Posterior vena cava (tissue), 2 donors: ENCODE results near the gene CD276. TPM values are rescaled to one million over a fixed set of nuclear protein-coding genes. Genes with fewer than 3 reads are reported as not detected.
A peak's percentile ranks its signal among the peaks of the same experiment; 100 is the strongest.
"Not testable (repeated sequence)": the region's sequence is repeated elsewhere in the genome, so short reads cannot be mapped to it uniquely, and the experiment has no call there.

Experiments
- DNase-seq: peaks from one replicate; pipeline ENCODE4 v3.0.0-alpha.2; 2020; ENCODE audit warnings: low spot score
- intact Hi-C, 2 donors: fragments of 100-400 bp; cut with DNase I; formaldehyde crosslinking; loops; one replicate each; pipeline versions ENCODE4 v1.14.1 to v1.14.2; 2022 to 2023
- total RNA-seq, 2 donors: library from RNA; stranded (reverse); fragmentation: NEBNext Ultra II Directional; extraction: Animal tissue kit (Norgen Biotek cat#: 25700); gene quantifications; one replicate each; pipeline ENCODE4 v1.2.1, GENCODE V29; 2021
- donor health status: DM: yes; HTN: yes; CAD: no.
- donor health status: DM: yes; HTN: yes; CAD: no.

The CD276 gene
- total RNA-seq, 2 donors from 2014 or later, result 84.1 to 137 TPM

- not testable (repeated sequence) for DNase-seq
- intact Hi-C loops, result loop anchor here in 1 of 2 donors (5.0 kb wide), 1 partner anchor 65 kb away; no protein-coding TSS in a partner anchor
Measured at GRCh38 chr15:73702311-73703239, 18.4 kb downstream of the CD276 start.

GRCh38 chr15:73703601-73704000 is 19.4 kb downstream of the CD276 start:
- not testable (repeated sequence) for DNase-seq
- intact Hi-C loops, result loop anchor here in 1 of 2 donors (5.0 kb wide), 1 partner anchor 66 kb away; no protein-coding TSS in a partner anchor

DNA sequence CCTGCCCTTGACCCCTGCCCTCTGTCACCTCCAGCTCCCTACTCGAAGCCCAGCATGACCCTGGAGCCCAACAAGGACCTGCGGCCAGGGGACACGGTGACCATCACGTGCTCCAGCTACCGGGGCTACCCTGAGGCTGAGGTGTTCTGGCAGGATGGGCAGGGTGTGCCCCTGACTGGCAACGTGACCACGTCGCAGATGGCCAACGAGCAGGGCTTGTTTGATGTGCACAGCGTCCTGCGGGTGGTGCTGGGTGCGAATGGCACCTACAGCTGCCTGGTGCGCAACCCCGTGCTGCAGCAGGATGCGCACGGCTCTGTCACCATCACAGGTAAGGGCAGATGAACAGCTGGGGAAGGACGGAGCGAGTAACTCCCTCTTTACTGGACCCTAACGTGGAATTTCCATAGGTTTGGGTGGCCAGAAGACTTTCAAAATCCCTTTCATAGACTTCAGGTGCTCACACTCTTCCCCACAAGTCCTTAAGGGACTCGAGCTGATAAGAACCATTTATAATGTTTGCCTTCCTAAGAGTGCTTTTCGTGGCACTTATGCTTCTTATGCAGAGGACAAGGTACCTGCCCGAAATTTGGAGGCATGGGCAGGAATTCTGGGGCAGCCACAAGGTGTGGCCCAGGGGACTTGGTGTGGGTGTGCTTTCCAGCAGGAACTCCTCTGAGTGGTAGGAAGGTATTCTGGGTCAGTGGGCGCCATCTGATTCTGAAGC is 20.1 kb downstream of the CD276 start:
- DNase-seq, result not testable (repeated sequence)
- intact Hi-C loops, result loop anchor here in 1 of 2 donors (5.0 kb wide), 1 partner anchor 67 kb away; no protein-coding TSS in a partner anchor

DNA sequence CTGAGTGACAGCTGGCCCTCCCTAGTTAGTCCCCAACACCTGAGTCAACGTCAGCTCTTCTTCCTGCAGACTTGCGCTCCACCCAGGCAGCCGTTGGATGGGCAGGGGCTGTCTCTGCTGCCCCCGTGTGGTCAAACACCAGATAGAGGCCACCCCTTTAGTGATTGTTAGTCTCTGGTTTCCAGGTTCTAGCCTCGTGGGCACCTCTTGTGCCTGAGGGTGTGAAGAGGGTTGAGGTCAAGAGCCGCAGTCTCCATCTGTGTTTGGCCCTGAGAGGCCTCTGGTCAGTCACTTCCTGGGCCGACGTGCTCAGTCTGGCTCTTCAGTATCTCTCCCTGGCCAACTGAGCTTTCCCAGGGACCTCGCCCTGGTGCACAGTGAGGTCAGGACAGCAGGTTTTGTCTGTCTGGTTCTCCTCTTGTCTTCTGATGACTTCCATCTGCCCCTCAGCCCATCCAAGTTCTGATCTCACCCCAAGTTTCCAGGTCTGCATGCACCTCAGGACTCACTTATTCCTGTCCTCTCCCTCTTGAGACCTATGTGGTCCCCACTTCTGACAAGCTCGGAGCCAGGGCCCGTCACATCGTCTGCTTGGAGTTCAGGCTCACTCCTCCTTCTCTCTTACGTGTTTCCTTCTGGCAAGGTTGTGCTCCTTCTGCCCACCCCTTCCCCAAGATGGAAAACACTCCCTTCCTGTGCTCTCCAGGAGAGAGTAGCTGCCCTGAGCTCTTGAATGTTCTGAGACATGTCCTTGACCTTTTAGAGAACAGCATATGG is 20.9 kb downstream of the CD276 start:
- peak; percentile 88 for DNase-seq
- intact Hi-C loops, result loop anchor here in 1 of 2 donors (5.0 kb wide), 1 partner anchor 68 kb away; no protein-coding TSS in a partner anchor

- intact Hi-C loops, result no loop called here
- DNase-seq, result no peak
Measured at GRCh38 chr15:73708691-73709090, 24.5 kb downstream of the CD276 start.

DNA sequence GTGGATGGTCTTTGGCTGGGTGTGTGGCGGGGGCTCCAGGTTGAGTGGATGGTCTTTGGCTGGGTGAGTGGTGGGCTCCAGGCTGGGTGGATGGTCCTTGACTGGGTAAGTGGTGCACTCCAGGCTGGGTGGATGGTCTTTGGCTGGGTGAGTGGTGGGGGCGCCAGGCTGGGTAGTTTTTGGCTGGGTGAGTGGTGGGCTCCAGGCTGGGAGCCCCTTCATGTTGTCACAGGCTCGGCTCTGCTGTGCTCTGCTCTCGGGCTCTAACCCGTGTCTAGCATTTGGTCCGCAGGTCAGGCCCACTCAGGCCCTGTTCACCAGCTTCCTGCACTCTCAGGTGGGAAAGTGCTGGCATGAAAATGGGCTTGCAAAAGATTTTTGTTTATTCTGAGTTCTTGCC is 25.1 kb downstream of the CD276 start:
- DNase-seq, result no peak
- intact Hi-C loops, result no loop called here

- intact Hi-C loops, result no loop called here
- no peak for DNase-seq
Measured at GRCh38 chr15:73709686-73710085, 25.5 kb downstream of the CD276 start.

DNA sequence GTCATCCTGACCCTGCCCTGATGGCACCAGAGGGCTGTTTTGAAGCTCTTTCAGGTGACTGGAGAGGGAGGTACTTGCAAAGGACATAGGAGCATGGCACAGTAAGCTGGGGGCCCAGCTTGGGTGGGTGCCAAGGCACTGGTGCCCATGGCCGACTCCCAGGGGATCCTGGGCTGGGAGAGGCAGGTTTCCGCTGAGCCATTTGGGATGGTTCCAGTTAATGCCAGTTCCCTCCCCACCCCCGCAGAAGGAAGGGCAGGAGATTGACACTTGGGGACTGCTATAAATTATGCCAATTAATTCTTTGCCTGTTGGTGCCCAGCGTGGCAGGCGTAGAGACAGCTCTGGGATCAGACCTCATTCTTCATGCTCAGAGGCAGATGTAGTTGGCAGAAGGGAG is 26.1 kb downstream of the CD276 start:
- DNase-seq, result no peak
- intact Hi-C loops, result no loop called here

GRCh38 chr15:73711526-73711925 is 27.3 kb downstream of the CD276 start:
- intact Hi-C loops, result no loop called here

GRCh38 chr15:73712107-73712506 is 27.9 kb downstream of the CD276 start:
- intact Hi-C loops, result no loop called here
- DNase-seq, result no peak

More at GRCh38 chr15:73711526-73711925, 27.3 kb downstream of the CD276 start:
- DNase-seq, result no peak

DNA sequence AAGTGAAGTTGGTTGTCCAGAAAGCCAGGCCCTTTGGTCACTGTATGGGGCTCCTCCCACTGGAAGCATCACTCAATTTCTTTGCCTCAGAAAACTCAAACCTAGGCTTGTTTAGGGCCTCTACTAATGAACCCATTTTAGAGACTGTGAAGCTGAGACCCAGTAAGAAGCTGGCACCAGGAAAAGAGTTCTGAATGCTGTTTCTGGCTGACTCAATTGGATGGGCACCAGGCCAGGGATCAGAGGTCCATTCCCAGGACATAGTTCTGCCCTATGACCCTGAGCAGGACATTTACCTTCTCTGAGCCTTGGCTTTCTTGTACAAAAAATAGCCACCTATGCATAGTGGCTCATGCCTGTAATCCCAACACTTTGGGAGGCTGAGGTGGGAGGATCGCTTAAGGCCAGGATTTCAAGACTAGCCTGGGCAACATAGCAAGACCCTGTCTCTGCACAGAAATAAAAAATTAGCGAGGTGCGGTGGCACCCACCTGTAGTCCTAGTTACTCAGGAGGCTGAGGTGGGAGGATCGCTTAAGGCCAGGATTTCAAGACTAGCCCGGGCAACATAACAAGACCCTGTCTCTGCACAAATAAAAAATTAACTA is 30.6 kb downstream of the CD276 start:
- intact Hi-C loops, result no loop called here
- DNase-seq, result no peak

GRCh38 chr15:73715417-73715816 is 31.2 kb downstream of the CD276 start:
- intact Hi-C loops, result no loop called here
- DNase-seq, result no peak

- intact Hi-C loops, result no loop called here
- no peak for DNase-seq
Measured at GRCh38 chr15:73716417-73716816, 32.2 kb downstream of the CD276 start.

GRCh38 chr15:73717206-73717605 is 33.0 kb downstream of the CD276 start:
- DNase-seq, result no peak
- intact Hi-C loops, result no loop called here

DNA sequence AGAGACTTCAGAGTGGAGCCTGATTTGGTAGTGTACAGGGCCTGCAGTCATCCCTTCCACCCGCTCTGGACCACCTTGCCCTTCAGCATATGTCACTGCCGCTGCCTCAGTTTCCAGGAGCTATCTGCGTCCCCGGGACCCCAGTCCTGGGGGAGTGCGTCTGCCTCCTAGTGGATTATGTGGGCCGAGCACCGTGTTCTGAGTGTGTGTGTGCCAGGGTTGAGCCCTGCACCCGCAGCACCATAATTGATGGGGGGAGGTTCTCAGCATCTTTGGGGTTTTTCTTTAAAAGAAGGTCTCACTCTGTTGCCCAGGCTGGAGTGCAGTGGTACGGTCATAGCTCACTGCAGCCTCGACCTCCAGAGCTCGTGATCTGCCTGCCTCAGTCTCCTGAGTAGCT is 33.6 kb downstream of the CD276 start:
- intact Hi-C loops, result no loop called here
- no peak for DNase-seq

- no peak for DNase-seq
- intact Hi-C loops, result no loop called here
Measured at GRCh38 chr15:73718694-73719093, 34.5 kb downstream of the CD276 start.

DNA sequence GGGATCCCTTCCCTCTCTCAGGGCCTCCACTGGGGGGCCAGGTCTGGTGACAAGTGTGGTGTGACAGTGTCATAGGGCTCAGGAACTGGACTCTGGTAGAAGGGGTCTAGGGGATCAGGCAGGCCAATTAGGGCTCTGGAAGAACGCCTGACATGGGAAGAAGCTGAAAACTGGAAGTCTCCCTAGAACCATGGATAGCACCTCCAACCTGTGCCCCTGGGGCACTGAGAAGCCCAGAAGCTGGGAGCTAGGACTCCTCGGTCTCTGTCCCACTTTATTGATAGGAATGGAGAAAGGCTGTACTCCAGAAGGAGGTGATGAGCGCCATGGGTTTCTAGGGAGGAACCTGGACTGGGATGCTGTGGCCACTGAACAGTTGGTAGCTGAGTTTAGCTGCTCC is 38.2 kb downstream of the CD276 start:
- no peak for DNase-seq
- intact Hi-C loops, result no loop called here

GRCh38 chr15:73723191-73723590 is 39.0 kb downstream of the CD276 start:
- DNase-seq, result no peak
- intact Hi-C loops, result no loop called here

DNA sequence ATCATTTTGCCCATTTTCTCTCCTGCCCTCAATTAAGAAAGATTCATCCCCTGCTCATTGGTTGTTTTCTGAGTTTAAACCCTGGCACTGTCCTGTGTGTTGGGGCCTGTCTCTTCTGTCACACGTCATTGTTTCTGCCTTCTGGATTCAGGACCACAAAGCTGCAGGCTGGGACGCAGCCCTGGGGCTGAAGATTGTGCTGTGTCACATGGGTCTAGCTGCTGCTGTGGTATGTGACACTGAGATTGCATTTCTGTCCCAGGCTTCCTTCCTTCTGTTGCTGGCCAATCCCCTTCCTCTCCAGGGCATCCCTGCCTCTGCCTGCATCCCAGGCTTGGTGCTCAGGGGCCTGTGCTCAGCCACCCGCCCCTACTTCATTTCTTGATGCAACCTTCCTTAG is 40.0 kb downstream of the CD276 start:
- intact Hi-C loops, result no loop called here
- DNase-seq, result no peak
